ENCODE measurements around the gene MKLN1.

Gene MKLN1

DNA sequence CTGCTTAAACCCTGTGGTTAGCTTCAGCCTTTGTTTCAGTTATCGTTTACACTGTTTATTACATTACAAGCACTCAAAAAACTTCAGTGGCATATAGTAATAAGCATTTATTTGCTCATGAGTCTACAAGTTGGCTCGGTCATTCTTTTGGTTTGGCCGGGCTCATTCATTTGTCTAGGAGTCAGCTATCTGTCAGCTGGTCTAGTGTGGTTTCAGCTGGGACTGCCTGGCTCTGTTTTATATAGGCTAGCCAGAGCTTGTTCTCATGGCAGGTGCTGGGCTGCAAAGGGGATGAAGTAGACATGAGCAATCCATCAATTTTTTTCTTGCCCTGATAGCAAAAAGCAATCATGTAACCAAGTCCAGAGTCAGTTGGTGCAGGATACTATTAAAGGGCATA is 103.6 kb downstream of the MKLN1 start:
- Histone ChIP-seq H3K4me1 (ENCODE audit: control insufficient read depth, insufficient read depth, low read length, unreplicated experiment) (no peaks in the 10 kb centered on the region), H3K36me3 (ENCODE audit: insufficient read depth, low read length) (peaks cover 20% of the 10 kb centered on the region; the same call in 1 of the 2 replicates), H3K79me2 (ENCODE audit: control insufficient read depth, insufficient read depth, low read length, unreplicated experiment) (no peaks in the 10 kb centered on the region), H2AFZ (ENCODE audit: low read length, unreplicated experiment) (no peak overlapping the region), H3K27ac (ENCODE audit: low read depth, low read length) (no peak overlapping the region), H3K27me3 (ENCODE audit: insufficient read depth, low read length) (no peaks in the 10 kb centered on the region), H3K4me3 (ENCODE audit: low read depth, low read length) (no peak overlapping the region)

DNA sequence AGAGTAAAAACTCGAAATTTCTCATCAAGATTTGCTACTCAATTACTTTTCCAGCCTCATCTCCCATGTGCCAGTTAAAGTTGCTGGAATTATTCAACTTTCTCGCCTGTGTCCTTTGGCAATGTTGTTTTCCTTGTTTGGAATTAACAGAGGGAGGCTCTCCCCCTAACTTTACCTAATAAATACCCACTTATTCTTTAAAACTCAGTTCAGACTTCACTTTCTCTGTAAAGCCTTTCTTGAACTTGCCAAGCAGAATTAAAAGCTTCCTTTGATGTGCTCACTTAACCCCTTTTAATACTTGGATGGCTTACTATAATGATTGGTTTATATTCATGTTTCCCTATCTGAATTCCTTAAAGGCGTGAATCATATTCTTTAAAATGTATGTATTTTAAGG is 104.1 kb downstream of the MKLN1 start:
- H3K4me1 ChIP-seq (ENCODE audit: control insufficient read depth, insufficient read depth, low read length, unreplicated experiment), result no peaks in the 10 kb centered on the region
- H3K27me3 ChIP-seq (ENCODE audit: insufficient read depth, low read length), result no peaks in the 10 kb centered on the region
- no peaks in the 10 kb centered on the region for H3K79me2 ChIP-seq (ENCODE audit: control insufficient read depth, insufficient read depth, low read length, unreplicated experiment)
- peaks cover 20% of the 10 kb centered on the region; the same call in 1 of the 2 replicates for H3K36me3 ChIP-seq (ENCODE audit: insufficient read depth, low read length)
- no peak overlapping the region for H3K4me3 ChIP-seq (ENCODE audit: low read depth, low read length)
- H3K27ac ChIP-seq (ENCODE audit: low read depth, low read length), result no peak overlapping the region
- H2AFZ ChIP-seq (ENCODE audit: low read length, unreplicated experiment), result no peak overlapping the region

DNA sequence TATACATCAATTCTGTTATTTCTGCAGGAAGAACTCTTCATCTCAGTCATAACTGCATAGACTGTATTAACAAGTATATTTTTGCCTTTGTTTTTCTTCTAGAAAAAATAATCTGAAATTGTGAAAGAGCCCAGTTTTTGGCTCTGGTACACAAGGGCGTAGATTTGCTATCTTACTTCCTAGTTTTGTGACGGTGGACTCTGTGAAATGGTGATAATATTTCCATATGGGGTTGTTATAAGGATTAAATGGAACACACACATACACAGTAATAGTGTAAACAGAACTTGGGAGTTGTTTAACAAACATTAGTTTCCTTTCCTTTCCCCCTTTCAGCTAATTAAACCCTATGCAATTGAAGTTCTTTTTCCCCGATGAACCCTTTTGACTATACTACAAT is 108.7 kb downstream of the MKLN1 start:
- no peaks in the 10 kb centered on the region for H3K79me2 ChIP-seq (ENCODE audit: control insufficient read depth, insufficient read depth, low read length, unreplicated experiment)
- H3K4me1 ChIP-seq (ENCODE audit: control insufficient read depth, insufficient read depth, low read length, unreplicated experiment), result no peaks in the 10 kb centered on the region
- H3K27ac ChIP-seq (ENCODE audit: low read depth, low read length), result no peak overlapping the region
- H3K36me3 ChIP-seq (ENCODE audit: insufficient read depth, low read length), result peaks cover 54% of the 10 kb centered on the region
- H3K27me3 ChIP-seq (ENCODE audit: insufficient read depth, low read length), result no peaks in the 10 kb centered on the region
- no peak overlapping the region for H3K4me3 ChIP-seq (ENCODE audit: low read depth, low read length)
- H2AFZ ChIP-seq (ENCODE audit: low read length, unreplicated experiment), result no peak overlapping the region

DNA sequence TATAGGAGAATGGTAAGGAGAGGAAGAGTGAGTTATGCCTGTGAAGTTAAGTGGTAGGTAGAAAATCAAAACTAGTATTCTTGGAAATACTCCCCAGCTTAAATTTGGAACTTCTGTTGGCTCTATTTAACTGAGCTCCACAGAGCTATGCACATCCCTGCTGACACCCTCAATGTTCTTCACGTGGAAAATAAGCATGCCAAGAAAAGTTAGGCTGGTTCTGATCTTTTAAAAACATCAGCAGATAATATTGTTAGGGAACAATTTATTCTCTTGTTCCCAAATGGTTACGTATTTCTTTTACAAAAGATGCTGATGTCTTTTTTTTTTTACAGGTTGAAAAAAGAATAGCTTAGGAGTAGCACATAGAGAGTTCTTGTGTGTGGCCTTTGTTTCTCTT is 111.3 kb downstream of the MKLN1 start:
- Histone ChIP-seq H2AFZ (ENCODE audit: low read length, unreplicated experiment) (no peak overlapping the region), H3K27me3 (ENCODE audit: insufficient read depth, low read length) (no peaks in the 10 kb centered on the region), H3K36me3 (ENCODE audit: insufficient read depth, low read length) (peaks cover 54% of the 10 kb centered on the region), H3K27ac (ENCODE audit: low read depth, low read length) (no peak overlapping the region), H3K79me2 (ENCODE audit: control insufficient read depth, insufficient read depth, low read length, unreplicated experiment) (peaks cover 2% of the 10 kb centered on the region), H3K4me3 (ENCODE audit: low read depth, low read length) (no peak overlapping the region), H3K4me1 (ENCODE audit: control insufficient read depth, insufficient read depth, low read length, unreplicated experiment) (no peaks in the 10 kb centered on the region)

DNA sequence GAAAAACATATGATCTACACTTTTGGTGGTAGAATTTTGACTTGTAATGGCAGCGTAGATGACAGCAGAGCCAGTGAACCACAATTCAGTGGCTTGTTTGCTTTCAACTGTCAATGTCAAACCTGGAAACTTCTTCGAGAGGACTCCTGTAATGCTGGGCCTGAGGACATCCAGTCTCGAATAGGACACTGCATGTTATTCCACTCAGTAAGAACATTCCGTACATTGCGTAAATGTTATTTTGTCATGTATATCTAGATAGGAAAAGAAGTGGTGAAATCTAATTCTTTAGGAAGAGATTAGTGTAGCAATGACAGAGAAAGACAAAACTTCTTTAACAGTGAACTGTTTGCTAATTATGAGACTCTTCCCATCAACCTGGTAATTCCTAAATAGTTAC is 115.8 kb downstream of the MKLN1 start:
- Histone ChIP-seq H3K27ac (ENCODE audit: low read depth, low read length) (no peak overlapping the region), H2AFZ (ENCODE audit: low read length, unreplicated experiment) (no peak overlapping the region), H3K4me1 (ENCODE audit: control insufficient read depth, insufficient read depth, low read length, unreplicated experiment) (no peaks in the 10 kb centered on the region), H3K79me2 (ENCODE audit: control insufficient read depth, insufficient read depth, low read length, unreplicated experiment) (peaks cover 2% of the 10 kb centered on the region), H3K36me3 (ENCODE audit: insufficient read depth, low read length) (peaks cover 37% of the 10 kb centered on the region), H3K27me3 (ENCODE audit: insufficient read depth, low read length) (no peaks in the 10 kb centered on the region), H3K4me3 (ENCODE audit: low read depth, low read length) (no peak overlapping the region)

DNA sequence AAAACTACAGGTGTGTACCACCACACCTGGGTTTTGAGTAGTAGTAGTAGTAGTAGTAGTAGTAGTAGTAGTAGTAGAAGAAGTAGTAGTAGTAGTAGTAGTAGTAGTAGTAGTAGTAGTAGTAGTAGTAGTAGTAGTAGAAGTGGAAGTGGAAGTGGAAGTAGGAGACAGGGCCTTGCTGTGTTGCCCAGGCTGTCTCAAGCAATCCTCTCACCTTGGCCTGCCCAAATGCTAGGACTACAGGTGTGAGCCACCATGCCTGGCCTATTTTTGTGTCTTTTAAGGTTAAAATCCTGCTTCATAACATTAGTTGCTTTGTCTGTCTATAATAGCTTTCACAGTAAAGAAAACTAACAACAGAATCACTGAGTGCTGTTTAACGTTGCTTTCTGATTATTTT is 117.0 kb downstream of the MKLN1 start:
- Histone ChIP-seq H3K4me3 (ENCODE audit: low read depth, low read length) (no peak overlapping the region), H3K79me2 (ENCODE audit: control insufficient read depth, insufficient read depth, low read length, unreplicated experiment) (peaks cover 2% of the 10 kb centered on the region), H2AFZ (ENCODE audit: low read length, unreplicated experiment) (no peak overlapping the region), H3K4me1 (ENCODE audit: control insufficient read depth, insufficient read depth, low read length, unreplicated experiment) (no peaks in the 10 kb centered on the region), H3K36me3 (ENCODE audit: insufficient read depth, low read length) (peaks cover 31% of the 10 kb centered on the region), H3K27me3 (ENCODE audit: insufficient read depth, low read length) (no peaks in the 10 kb centered on the region), H3K27ac (ENCODE audit: low read depth, low read length) (no peak overlapping the region)

DNA sequence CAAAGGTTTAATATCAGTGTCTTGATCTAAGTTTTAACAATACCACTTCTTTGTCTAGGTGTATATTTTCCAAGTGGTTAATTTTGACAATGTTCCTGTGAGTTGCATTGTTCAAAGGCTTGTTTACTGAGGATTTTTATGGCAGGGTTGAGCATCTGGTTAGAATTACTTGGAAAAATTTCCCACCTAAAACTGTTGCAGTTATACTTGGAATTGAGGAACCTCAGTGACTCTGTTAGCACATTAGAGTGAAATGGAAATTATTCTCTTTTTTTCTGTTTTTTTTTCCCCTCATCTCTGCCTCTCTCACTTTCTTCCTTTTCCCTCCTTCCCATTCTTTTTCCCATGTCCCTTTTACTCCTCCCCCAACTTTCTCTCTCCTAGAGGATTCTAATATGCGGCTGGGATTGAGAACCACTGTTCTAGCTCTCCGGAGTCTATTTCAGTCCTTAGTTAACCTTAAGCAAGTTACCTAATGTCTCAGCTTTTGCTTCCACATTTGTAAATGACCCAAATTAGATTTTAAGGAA is 121.8 kb downstream of the MKLN1 start:
- H3K79me2 ChIP-seq (ENCODE audit: control insufficient read depth, insufficient read depth, low read length, unreplicated experiment), result no peaks in the 10 kb centered on the region
- H3K4me3 ChIP-seq (ENCODE audit: low read depth, low read length), result no peak overlapping the region
- no peak overlapping the region for H2AFZ ChIP-seq (ENCODE audit: low read length, unreplicated experiment)
- no peaks in the 10 kb centered on the region for H3K4me1 ChIP-seq (ENCODE audit: control insufficient read depth, insufficient read depth, low read length, unreplicated experiment)
- peaks cover 10% of the 10 kb centered on the region; the same call in 1 of the 2 replicates for H3K36me3 ChIP-seq (ENCODE audit: insufficient read depth, low read length)
- H3K27me3 ChIP-seq (ENCODE audit: insufficient read depth, low read length), result no peaks in the 10 kb centered on the region
- no peak overlapping the region for H3K27ac ChIP-seq (ENCODE audit: low read depth, low read length)

DNA sequence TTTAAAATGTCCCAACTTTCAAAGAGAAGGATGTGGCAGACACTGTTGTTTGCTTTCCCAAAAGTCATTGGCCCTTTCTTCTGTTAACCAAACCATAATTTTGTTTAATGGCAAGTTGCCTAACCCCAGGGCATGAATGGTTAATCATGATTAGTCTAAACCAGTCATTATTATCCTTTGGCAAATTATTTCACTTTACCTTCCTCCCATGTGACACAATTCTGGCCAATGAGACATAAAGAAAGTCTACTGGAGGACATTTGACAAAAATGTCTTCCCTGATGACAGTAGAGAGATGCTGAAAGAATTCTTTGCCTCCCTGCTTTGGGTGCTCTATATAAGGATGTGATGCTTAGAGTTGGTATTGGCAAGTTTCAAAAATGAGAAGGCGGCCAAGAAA is 126.8 kb downstream of the MKLN1 start:
- Histone ChIP-seq H3K79me2 (ENCODE audit: control insufficient read depth, insufficient read depth, low read length, unreplicated experiment) (no peaks in the 10 kb centered on the region), H3K4me3 (ENCODE audit: low read depth, low read length) (no peak overlapping the region), H2AFZ (ENCODE audit: low read length, unreplicated experiment) (no peak overlapping the region), H3K4me1 (ENCODE audit: control insufficient read depth, insufficient read depth, low read length, unreplicated experiment) (peaks cover 3% of the 10 kb centered on the region), H3K27me3 (ENCODE audit: insufficient read depth, low read length) (no peaks in the 10 kb centered on the region), H3K27ac (ENCODE audit: low read depth, low read length) (no peak overlapping the region), H3K36me3 (ENCODE audit: insufficient read depth, low read length) (peaks cover 10% of the 10 kb centered on the region; the same call in 1 of the 2 replicates)

DNA sequence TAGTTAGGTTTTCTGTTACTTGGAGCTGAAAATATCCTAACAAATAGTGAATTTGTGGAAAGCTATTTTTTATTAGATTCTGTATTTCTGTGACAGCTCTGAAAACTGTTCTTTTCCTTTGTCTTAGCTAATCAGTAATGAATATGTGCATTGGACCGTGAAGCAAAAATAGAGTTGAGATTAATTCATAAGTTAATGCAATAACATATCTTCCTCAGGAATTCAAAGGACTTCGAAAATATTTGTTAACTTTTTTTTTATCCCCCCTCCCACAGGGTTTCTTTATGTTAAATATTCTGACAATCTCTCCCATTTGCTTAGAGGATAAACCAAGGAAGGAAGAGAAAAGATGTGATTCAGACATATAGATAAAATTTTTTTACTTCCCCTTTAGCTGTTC is 127.3 kb downstream of the MKLN1 start:
- Histone ChIP-seq H2AFZ (ENCODE audit: low read length, unreplicated experiment) (no peak overlapping the region), H3K27me3 (ENCODE audit: insufficient read depth, low read length) (no peaks in the 10 kb centered on the region), H3K27ac (ENCODE audit: low read depth, low read length) (no peak overlapping the region), H3K36me3 (ENCODE audit: insufficient read depth, low read length) (peaks cover 10% of the 10 kb centered on the region; the same call in 1 of the 2 replicates), H3K4me1 (ENCODE audit: control insufficient read depth, insufficient read depth, low read length, unreplicated experiment) (peaks cover 3% of the 10 kb centered on the region), H3K79me2 (ENCODE audit: control insufficient read depth, insufficient read depth, low read length, unreplicated experiment) (no peaks in the 10 kb centered on the region), H3K4me3 (ENCODE audit: low read depth, low read length) (no peak overlapping the region)

DNA sequence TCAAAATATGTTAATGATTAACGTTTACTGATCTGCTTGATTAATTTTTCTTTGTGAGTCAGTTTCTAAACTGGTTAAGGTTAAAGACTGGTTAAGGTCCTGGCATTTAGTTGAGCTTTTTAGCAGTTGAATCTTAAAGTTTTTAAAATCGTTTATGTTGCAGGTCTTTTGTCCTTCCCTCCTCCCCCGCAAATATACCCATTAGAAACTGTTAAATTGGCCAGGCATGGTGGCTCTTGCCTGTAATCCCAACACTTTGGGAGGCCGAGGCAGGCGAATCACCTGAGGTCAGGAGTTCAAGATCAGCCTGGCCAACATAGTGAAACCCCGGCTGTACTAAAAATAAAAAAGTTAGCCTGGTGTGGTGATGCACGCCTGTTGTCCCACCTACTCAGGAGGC is 127.9 kb downstream of the MKLN1 start:
- no peak overlapping the region for H3K27ac ChIP-seq (ENCODE audit: low read depth, low read length)
- H3K27me3 ChIP-seq (ENCODE audit: insufficient read depth, low read length), result no peaks in the 10 kb centered on the region
- no peaks in the 10 kb centered on the region for H3K79me2 ChIP-seq (ENCODE audit: control insufficient read depth, insufficient read depth, low read length, unreplicated experiment)
- peaks cover 3% of the 10 kb centered on the region for H3K4me1 ChIP-seq (ENCODE audit: control insufficient read depth, insufficient read depth, low read length, unreplicated experiment)
- peaks cover 12% of the 10 kb centered on the region; the same call in 1 of the 2 replicates for H3K36me3 ChIP-seq (ENCODE audit: insufficient read depth, low read length)
- no peak overlapping the region for H3K4me3 ChIP-seq (ENCODE audit: low read depth, low read length)
- no peak overlapping the region for H2AFZ ChIP-seq (ENCODE audit: low read length, unreplicated experiment)

DNA sequence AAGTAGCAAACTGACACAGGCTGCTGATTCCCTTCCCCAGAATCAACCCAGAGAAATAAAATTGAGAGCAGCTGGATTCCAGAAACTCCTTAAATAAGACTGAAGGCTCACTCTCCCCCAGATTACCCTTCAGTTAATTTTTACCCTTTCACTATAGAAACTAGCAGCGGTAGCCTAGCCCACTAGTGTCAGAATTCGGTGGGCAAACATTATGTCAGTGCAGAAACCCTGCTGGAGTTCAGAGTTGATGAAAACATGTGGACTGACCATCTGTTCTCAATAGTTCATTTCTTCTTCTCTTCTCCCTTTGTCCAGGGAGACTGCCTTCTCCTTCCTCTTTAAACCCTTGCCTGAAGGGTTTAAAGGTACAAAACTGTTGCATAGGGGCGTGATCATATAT is 128.7 kb downstream of the MKLN1 start:
- no peak overlapping the region for H2AFZ ChIP-seq (ENCODE audit: low read length, unreplicated experiment)
- no peak overlapping the region for H3K27ac ChIP-seq (ENCODE audit: low read depth, low read length)
- H3K79me2 ChIP-seq (ENCODE audit: control insufficient read depth, insufficient read depth, low read length, unreplicated experiment), result no peaks in the 10 kb centered on the region
- no peaks in the 10 kb centered on the region for H3K27me3 ChIP-seq (ENCODE audit: insufficient read depth, low read length)
- H3K4me1 ChIP-seq (ENCODE audit: control insufficient read depth, insufficient read depth, low read length, unreplicated experiment), result peaks cover 3% of the 10 kb centered on the region
- peaks cover 13% of the 10 kb centered on the region; the same call in 1 of the 2 replicates for H3K36me3 ChIP-seq (ENCODE audit: insufficient read depth, low read length)
- H3K4me3 ChIP-seq (ENCODE audit: low read depth, low read length), result no peak overlapping the region

Measured in ACC112 (cell line).